GM12892 (cell line): Measurements from ENCODE around the gene UGT1A6.

Experiments used
- DNase-seq: peaks from one replicate; pipeline ENCODE4 v3.0.0; 2011; ENCODE audit not compliant: insufficient read length
- FAIRE-seq: peaks from 2 replicates; lab custom pipeline; 2011; peaks lifted over from hg19 to GRCh38; lab: Jason Lieb, UNC
- POLR2A ChIP-seq: IDR thresholded peaks from 2 replicates; pipeline ENCODE4 v1.6.1; 2011; ENCODE audit warnings: low read depth, low read length, control low read depth
- POLR2AphosphoS5 ChIP-seq: IDR thresholded peaks from 2 replicates; pipeline ENCODE4 v1.6.1; 2011; ENCODE audit warnings: low read depth, low read length, control low read depth
- TAF1 ChIP-seq: IDR thresholded peaks from 2 replicates; pipeline ENCODE4 v1.6.1; 2011; ENCODE audit warnings: low read depth, mild to moderate bottlenecking, control low read depth, low read length, borderline replicate concordance

The UGT1A6 gene

GRCh38 chr2:233758849-233759248 is 66.2 kb downstream of the UGT1A6 start:
- no peak for TF ChIP-seq TAF1
- TF ChIP-seq POLR2A, result no peak
- TF ChIP-seq POLR2AphosphoS5, result no peak
- no peak for FAIRE-seq
- no peak for DNase-seq

GRCh38 chr2:233760043-233760442 is 67.4 kb downstream of the UGT1A6 start, which contains the start of gene UGT1A1:
TSS of gene UGT1A1 (plus strand) at chr2:233760270. CDS start at chr2:233760288, 18 bp downstream.
- no peak for TF ChIP-seq TAF1
- TF ChIP-seq POLR2A, result no peak
- TF ChIP-seq POLR2AphosphoS5, result no peak
- DNase-seq, result no peak
- no peak for FAIRE-seq

GRCh38 chr2:233761040-233761769 is 68.5 kb downstream of the UGT1A6 start:
- FAIRE-seq (no peak), DNase-seq (no peak)
- TF ChIP-seq POLR2AphosphoS5, result no peak
- TF ChIP-seq POLR2A, result no peak
- TF ChIP-seq TAF1, result no peak

- TF ChIP-seq POLR2AphosphoS5, result no peak
- TF ChIP-seq TAF1, result no peak
- no peak for TF ChIP-seq POLR2A
- DNase-seq (no peak), FAIRE-seq (no peak)
These were observed 71.6 kb downstream of the UGT1A6 start for GRCh38 chr2:233764264-233764663.

GRCh38 chr2:233764761-233765160 is 72.1 kb downstream of the UGT1A6 start:
- TF ChIP-seq POLR2A (no peak), TAF1 (no peak), POLR2AphosphoS5 (no peak)
- FAIRE-seq, result no peak

GRCh38 chr2:233766416-233766815 is 73.7 kb downstream of the UGT1A6 start:
- FAIRE-seq, result no peak
- DNase-seq, result no peak
- TF ChIP-seq TAF1 (no peak), POLR2AphosphoS5 (no peak), POLR2A (no peak)

More at GRCh38 chr2:233764761-233765160, 72.1 kb downstream of the UGT1A6 start:
- DNase-seq, result no peak

GRCh38 chr2:233768076-233768475 is 75.4 kb downstream of the UGT1A6 start:
- FAIRE-seq (no peak), DNase-seq (no peak)
- no peak for TF ChIP-seq POLR2AphosphoS5
- TF ChIP-seq POLR2A, result no peak
- no peak for TF ChIP-seq TAF1

- FAIRE-seq (no peak), DNase-seq (no peak)
- TF ChIP-seq TAF1, result no peak
- TF ChIP-seq POLR2AphosphoS5, result no peak
- no peak for TF ChIP-seq POLR2A
These were observed 76.6 kb downstream of the UGT1A6 start for GRCh38 chr2:233769260-233769659.

- TF ChIP-seq TAF1 (no peak), POLR2AphosphoS5 (no peak), POLR2A (no peak)
- DNase-seq, result no peak
- FAIRE-seq, result no peak
These were observed 79.5 kb downstream of the UGT1A6 start for GRCh38 chr2:233772153-233772552.

GRCh38 chr2:233772583-233772982 is 79.9 kb downstream of the UGT1A6 start:
- DNase-seq, result no peak
- no peak for FAIRE-seq
- TF ChIP-seq POLR2A, result no peak

- no peak for FAIRE-seq
- no peak for TF ChIP-seq POLR2AphosphoS5
- no peak for TF ChIP-seq TAF1
- no peak for TF ChIP-seq POLR2A
- no peak for DNase-seq
These were observed 81.2 kb downstream of the UGT1A6 start for GRCh38 chr2:233773854-233774253.

GRCh38 chr2:233775414-233775813 is 82.7 kb downstream of the UGT1A6 start:
- FAIRE-seq (no peak), DNase-seq (no peak)
- TF ChIP-seq POLR2AphosphoS5 (no peak), POLR2A (no peak), TAF1 (no peak)

GRCh38 chr2:233778030-233778429 is 85.3 kb downstream of the UGT1A6 start, which contains the start of gene MROH2A:
TSS of gene MROH2A (plus strand) at chr2:233778330. CDS start at chr2:233779359, 1,029 bp downstream.
- no peak for DNase-seq
- FAIRE-seq, result no peak
- TF ChIP-seq TAF1, result no peak
- no peak for TF ChIP-seq POLR2AphosphoS5
- TF ChIP-seq POLR2A, result no peak

- TF ChIP-seq POLR2AphosphoS5 (no peak), POLR2A (no peak), TAF1 (no peak)
- DNase-seq, result no peak
- no peak for FAIRE-seq
These were observed 87.0 kb downstream of the UGT1A6 start for GRCh38 chr2:233779722-233780121.
